ENCODE measurements around the gene NEGR1.

NEGR1 gene

GRCh38 chr1:71561729-71562128 is 720.6 kb downstream of the NEGR1 start:
- DNase-seq (ENCODE audit: low read depth), result peak; percentile 36

GRCh38 chr1:71561206-71561605 is 721.1 kb downstream of the NEGR1 start:
- no peak for DNase-seq (ENCODE audit: low read depth)

GRCh38 chr1:71559880-71560279 is 722.5 kb downstream of the NEGR1 start:
- no peak for DNase-seq (ENCODE audit: low read depth)

GRCh38 chr1:71557138-71557537 is 725.2 kb downstream of the NEGR1 start:
- DNase-seq (ENCODE audit: low read depth), result no peak

GRCh38 chr1:71548398-71548890 is 733.9 kb downstream of the NEGR1 start:
- DNase-seq (ENCODE audit: low read depth), result no peak

- no peak for DNase-seq (ENCODE audit: low read depth)
Measured at GRCh38 chr1:71542155-71542554, 740.2 kb downstream of the NEGR1 start.

GRCh38 chr1:71533950-71534349 is 748.4 kb downstream of the NEGR1 start:
- DNase-seq (ENCODE audit: low read depth), result no peak

- DNase-seq (ENCODE audit: low read depth), result no peak
Measured at GRCh38 chr1:71532343-71532742, 750.0 kb downstream of the NEGR1 start.

GRCh38 chr1:71526824-71527223 is 755.5 kb downstream of the NEGR1 start:
- no peak for DNase-seq (ENCODE audit: low read depth)

- no peak for DNase-seq (ENCODE audit: low read depth)
Measured at GRCh38 chr1:71522721-71523120, 759.6 kb downstream of the NEGR1 start.

GRCh38 chr1:71521655-71522264 is 760.6 kb downstream of the NEGR1 start:
- no peak for DNase-seq (ENCODE audit: low read depth)

- DNase-seq (ENCODE audit: low read depth), result no peak
Measured at GRCh38 chr1:71511505-71511904, 770.8 kb downstream of the NEGR1 start.

GRCh38 chr1:71510725-71511124 is 771.6 kb downstream of the NEGR1 start:
- DNase-seq (ENCODE audit: low read depth), result no peak

- DNase-seq (ENCODE audit: low read depth), result peak; percentile 19
Measured at GRCh38 chr1:71509051-71509595, 773.2 kb downstream of the NEGR1 start.

GRCh38 chr1:71502006-71502405 is 780.3 kb downstream of the NEGR1 start:
- DNase-seq (ENCODE audit: low read depth), result no peak

GRCh38 chr1:71498542-71498941 is 783.8 kb downstream of the NEGR1 start:
- DNase-seq (ENCODE audit: low read depth), result no peak

GRCh38 chr1:71494163-71494562 is 788.2 kb downstream of the NEGR1 start:
- DNase-seq (ENCODE audit: low read depth), result no peak

- DNase-seq (ENCODE audit: low read depth), result no peak
Measured at GRCh38 chr1:71492298-71493041, 789.9 kb downstream of the NEGR1 start.

GRCh38 chr1:71490432-71490831 is 791.9 kb downstream of the NEGR1 start:
- peak; percentile 11 for DNase-seq (ENCODE audit: low read depth)

- no peak for DNase-seq (ENCODE audit: low read depth)
Measured at GRCh38 chr1:71488555-71489252, 793.6 kb downstream of the NEGR1 start.

- DNase-seq (ENCODE audit: low read depth), result no peak
Measured at GRCh38 chr1:71473331-71473730, 809.0 kb downstream of the NEGR1 start.

GRCh38 chr1:71465093-71465492 is 817.2 kb downstream of the NEGR1 start:
- no peak for DNase-seq (ENCODE audit: low read depth)

GRCh38 chr1:71464016-71464415 is 818.3 kb downstream of the NEGR1 start:
- no peak for DNase-seq (ENCODE audit: low read depth)
